A375 (cell line): Measurements from ENCODE around the gene MAP2K7. TPM values are rescaled to one million over a fixed set of nuclear protein-coding genes. Genes with fewer than 3 reads are reported as not detected.

Experiments used
- total RNA-seq: library from RNA; depleted of rRNA; stranded (reverse); fragments of >200 nt; shearing (Covaris generic); gene quantifications from 2 replicates; pipeline ENCODE4 v1.2.3, GENCODE V29; 2014; rRNA removed

MAP2K7 gene
- 24.0 and 34.1 TPM in 2 replicates for total RNA-seq

GRCh38 chr19:7903244-7904073, at the start of gene MAP2K7:
Gene MAP2K7 (plus strand): TSS chr19:7903877. CDS start chr19:7903945, 68 bp downstream.

GRCh38 chr19:7874076-7874896, 29.4 kb upstream of the MAP2K7 start, which contains the start of gene PRR36:
Gene PRR36 (minus strand): TSS chr19:7874390. CDS start chr19:7873689, 701 bp downstream.

DNA sequence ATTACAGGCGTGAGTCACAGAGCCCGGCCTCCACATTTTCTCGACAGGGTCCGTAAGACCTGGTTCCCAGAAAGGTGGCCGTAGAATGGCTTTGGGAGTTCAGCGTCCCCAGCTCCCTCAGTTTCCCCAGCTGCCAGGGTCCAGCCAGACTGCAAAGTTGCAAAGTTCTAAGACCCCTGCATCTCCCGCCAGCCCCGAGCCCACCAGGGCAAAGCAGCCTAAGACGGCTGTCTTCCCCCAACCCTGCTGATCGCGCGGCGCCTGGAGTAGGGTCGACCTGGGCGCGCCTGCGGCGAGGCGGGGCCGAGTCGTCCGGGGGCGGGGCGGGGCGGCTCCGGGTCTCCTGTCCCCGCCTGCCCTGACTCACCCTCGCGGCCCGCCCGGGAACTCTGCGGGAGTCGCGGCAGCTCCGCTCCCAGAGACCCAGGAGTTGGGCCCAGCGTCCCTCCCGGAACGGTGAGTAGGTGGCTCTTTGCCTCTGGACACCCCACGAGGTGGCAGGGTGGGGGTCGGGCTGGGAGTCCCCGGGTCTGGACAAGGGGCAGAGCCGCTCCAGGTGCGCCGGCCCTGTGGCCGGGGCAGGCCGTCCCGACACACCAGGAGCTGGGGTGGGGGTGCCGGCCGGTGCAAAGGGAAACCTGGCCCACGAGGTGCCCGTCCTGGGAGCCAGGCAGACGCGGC, 15.4 kb upstream of the MAP2K7 start, which contains the start of gene LRRC8E:
Gene LRRC8E, plus strand, starts transcription at position 366 of the 681 bp plus-strand sequence. CDS start 7,094 bp downstream, outside the sequence.

DNA sequence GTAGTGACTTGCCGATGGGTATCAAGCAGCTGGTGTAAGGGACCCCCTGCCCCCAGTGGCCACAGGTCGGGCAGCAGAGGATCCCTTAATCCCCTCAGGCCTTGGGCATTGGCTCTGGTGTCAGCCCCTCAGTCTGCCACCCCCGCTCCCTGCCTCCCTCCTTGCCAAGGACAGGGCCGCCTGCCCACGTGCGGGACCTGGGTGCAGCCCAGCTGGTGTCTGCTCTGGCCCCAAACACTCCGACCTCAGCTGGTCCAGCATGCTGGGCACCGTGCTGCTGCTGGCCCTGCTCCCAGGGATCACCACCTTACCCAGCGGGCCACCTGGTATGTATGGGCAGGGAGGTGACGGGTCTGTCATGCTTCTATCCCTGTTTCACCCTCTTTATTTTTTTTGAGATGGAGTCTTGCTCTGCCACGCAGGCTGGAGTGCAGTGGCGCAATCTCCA, 10.9 kb downstream of the MAP2K7 start, which contains the start of gene TGFBR3L:
Gene TGFBR3L, plus strand, starts transcription at position 233 of the 448 bp plus-strand sequence.

GRCh38 chr19:7919610-7920518, 16.2 kb downstream of the MAP2K7 start, which contains the start of gene SNAPC2:
Gene SNAPC2 (plus strand): TSS chr19:7920338. CDS start chr19:7920367, 29 bp downstream.

GRCh38 chr19:7926021-7926726, 22.5 kb downstream of the MAP2K7 start, which contains the start of gene CTXN1:
Gene CTXN1 (minus strand): TSS chr19:7926135. CDS start chr19:7925538, 597 bp downstream.

GRCh38 chr19:7943444-7944176, 39.9 kb downstream of the MAP2K7 start, which contains the start of gene TIMM44:
Gene TIMM44 (minus strand): TSS chr19:7943666. CDS start chr19:7943651, 15 bp downstream.

Other genes with a start within 250 kb of the MAP2K7 start
- not detected in 2 replicates for gene RETN, start 234.8 kb upstream of the MAP2K7 start, total RNA-seq
- 0.27 TPM in 1 of 2 replicates, not detected in the other for gene MCEMP1, start 226.8 kb upstream of the MAP2K7 start, total RNA-seq
- 121 and 150 TPM in 2 replicates for gene TRAPPC5, start 223.0 kb upstream of the MAP2K7 start, total RNA-seq
- 0.34 and 0.41 TPM in 2 replicates for gene FCER2, start 201.7 kb upstream of the MAP2K7 start, total RNA-seq
- gene CLEC4G, start 171.8 kb upstream of the MAP2K7 start, total RNA-seq, result not detected in 2 replicates
- not detected in 2 replicates for gene CD209, start 156.3 kb upstream of the MAP2K7 start, total RNA-seq
- gene CLEC4M, start 140.6 kb upstream of the MAP2K7 start, total RNA-seq, result not detected in 2 replicates
- 14.9 and 15.4 TPM in 2 replicates for gene EVI5L, start 73.7 kb upstream of the MAP2K7 start, total RNA-seq
- gene PRR36, start 29.5 kb upstream of the MAP2K7 start, total RNA-seq, result 0.27 TPM in 1 of 2 replicates, not detected in the other
- gene LRRC8E, start 15.4 kb upstream of the MAP2K7 start, total RNA-seq, result 11.6 and 14.7 TPM in 2 replicates
- 1.1 and 1.6 TPM in 2 replicates for gene TGFBR3L, start 11.0 kb downstream of the MAP2K7 start, total RNA-seq
- 33.9 and 34.5 TPM in 2 replicates for gene SNAPC2, start 16.5 kb downstream of the MAP2K7 start, total RNA-seq
- 9.7 and 12.0 TPM in 2 replicates for gene CTXN1, start 22.3 kb downstream of the MAP2K7 start, total RNA-seq
- 182 and 208 TPM in 2 replicates for gene TIMM44, start 39.8 kb downstream of the MAP2K7 start, total RNA-seq
- gene ELAVL1, start 101.8 kb downstream of the MAP2K7 start, total RNA-seq, result 48.0 and 51.5 TPM in 2 replicates
- not detected in 2 replicates for gene CCL25, start 148.9 kb downstream of the MAP2K7 start, total RNA-seq
- not detected in 2 replicates for gene FBN3, start 245.7 kb downstream of the MAP2K7 start, total RNA-seq